ENCODE results near the gene MCM8.

- TF ChIP-seq, protein P1, sequence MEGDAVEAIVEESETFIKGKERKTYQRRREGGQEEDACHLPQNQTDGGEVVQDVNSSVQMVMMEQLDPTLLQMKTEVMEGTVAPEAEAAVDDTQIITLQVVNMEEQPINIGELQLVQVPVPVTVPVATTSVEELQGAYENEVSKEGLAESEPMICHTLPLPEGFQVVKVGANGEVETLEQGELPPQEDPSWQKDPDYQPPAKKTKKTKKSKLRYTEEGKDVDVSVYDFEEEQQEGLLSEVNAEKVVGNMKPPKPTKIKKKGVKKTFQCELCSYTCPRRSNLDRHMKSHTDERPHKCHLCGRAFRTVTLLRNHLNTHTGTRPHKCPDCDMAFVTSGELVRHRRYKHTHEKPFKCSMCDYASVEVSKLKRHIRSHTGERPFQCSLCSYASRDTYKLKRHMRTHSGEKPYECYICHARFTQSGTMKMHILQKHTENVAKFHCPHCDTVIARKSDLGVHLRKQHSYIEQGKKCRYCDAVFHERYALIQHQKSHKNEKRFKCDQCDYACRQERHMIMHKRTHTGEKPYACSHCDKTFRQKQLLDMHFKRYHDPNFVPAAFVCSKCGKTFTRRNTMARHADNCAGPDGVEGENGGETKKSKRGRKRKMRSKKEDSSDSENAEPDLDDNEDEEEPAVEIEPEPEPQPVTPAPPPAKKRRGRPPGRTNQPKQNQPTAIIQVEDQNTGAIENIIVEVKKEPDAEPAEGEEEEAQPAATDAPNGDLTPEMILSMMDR (conservative IDR thresholded peaks at IDR 0.05; ENCODE audit: low read depth, low read length) = no peak
- TF ChIP-seq EZH2phosphoT487 (IDR thresholded peaks at IDR 0.05; ENCODE audit: borderline replicate concordance, low read length) = no peak
Observed at GRCh38 chr20:5900908-5901307, 49.5 kb upstream of the MCM8 start.

Measured in PC-3 (cell line).